Stomach smooth muscle (tissue), 2 donors: ENCODE data around the gene HLF.

Experiments
- H3K27ac ChIP-seq: one replicate; pipeline ENCODE4 v1.7.0; 2013; ENCODE audit warnings: mild to moderate bottlenecking, low read length, inconsistent platforms
- H3K27me3 ChIP-seq, 2 donors: one replicate each; pipeline ENCODE4 v1.7.0; 2013; ENCODE audit warnings: low read length in 2 of 2; ENCODE audit not compliant: insufficient read depth in 2 of 2, control insufficient read depth in 1 of 2
- H3K36me3 ChIP-seq, 2 donors: one replicate each; pipeline ENCODE4 v1.7.0; 2013; ENCODE audit warnings: low read length in 2 of 2; ENCODE audit not compliant: control insufficient read depth in 2 of 2, insufficient read depth in 2 of 2
- H3K4me1 ChIP-seq: one replicate; pipeline ENCODE4 v1.7.0; 2013; ENCODE audit warnings: low read length; ENCODE audit not compliant: control insufficient read depth, insufficient read depth
- H3K4me3 ChIP-seq, 2 donors: one replicate each; pipeline ENCODE4 v1.7.0; 2013; ENCODE audit warnings: low read length in 2 of 2
- H3K9ac ChIP-seq, 2 donors: one replicate each; pipeline ENCODE4 v1.7.0; 2013; ENCODE audit warnings: low read length in 2 of 2, mild to moderate bottlenecking in 1 of 2
- H3K9me3 ChIP-seq, 2 donors: one replicate each; pipeline ENCODE4 v1.7.0; 2013; ENCODE audit warnings: low read length in 2 of 2; ENCODE audit not compliant: control insufficient read depth in 2 of 2
- donor health status: healthy.
- donor health status: Pancreatic carcinoma.

Gene HLF

GRCh38 chr17:55301521-55302406, 37.0 kb downstream of the HLF start:
- H3K27ac ChIP-seq = peak overlapping the region; percentile 33
- H3K4me1 ChIP-seq = peaks cover 46% of the 10 kb centered on the region
- H3K36me3 ChIP-seq = peaks cover 0 to 11% of the 10 kb centered on the region in 2 donors
- H3K27me3 ChIP-seq = no peaks in the 10 kb centered on the region
- peak overlapping the region in 1 of 2 donors; percentile 21 for H3K9ac ChIP-seq
- H3K9me3 ChIP-seq = no peaks in the 10 kb centered on the region
- peak overlapping the region in 1 of 2 donors; percentile 29 for H3K4me3 ChIP-seq

- Histone ChIP-seq H3K27me3 (no peaks in the 10 kb centered on the region), H3K4me1 (peaks cover 46% of the 10 kb centered on the region), H3K4me3 (peak overlapping the region in 1 of 2 donors; percentile 29), H3K36me3 (peaks cover 0 to 11% of the 10 kb centered on the region in 2 donors), H3K9me3 (no peaks in the 10 kb centered on the region), H3K9ac (no peak overlapping the region), H3K27ac (peak overlapping the region; percentile 33)
These were observed 37.6 kb downstream of the HLF start for GRCh38 chr17:55302407-55302787.

- no peak overlapping the region for H3K4me3 ChIP-seq
- H3K27ac ChIP-seq = peak overlapping the region; percentile 33
- H3K4me1 ChIP-seq = peaks cover 46% of the 10 kb centered on the region
- no peaks in the 10 kb centered on the region for H3K9me3 ChIP-seq
- H3K9ac ChIP-seq = no peak overlapping the region
- H3K36me3 ChIP-seq = peaks cover 0 to 11% of the 10 kb centered on the region in 2 donors
- no peaks in the 10 kb centered on the region for H3K27me3 ChIP-seq
These were observed 38.3 kb downstream of the HLF start for GRCh38 chr17:55303008-55303493.

DNA sequence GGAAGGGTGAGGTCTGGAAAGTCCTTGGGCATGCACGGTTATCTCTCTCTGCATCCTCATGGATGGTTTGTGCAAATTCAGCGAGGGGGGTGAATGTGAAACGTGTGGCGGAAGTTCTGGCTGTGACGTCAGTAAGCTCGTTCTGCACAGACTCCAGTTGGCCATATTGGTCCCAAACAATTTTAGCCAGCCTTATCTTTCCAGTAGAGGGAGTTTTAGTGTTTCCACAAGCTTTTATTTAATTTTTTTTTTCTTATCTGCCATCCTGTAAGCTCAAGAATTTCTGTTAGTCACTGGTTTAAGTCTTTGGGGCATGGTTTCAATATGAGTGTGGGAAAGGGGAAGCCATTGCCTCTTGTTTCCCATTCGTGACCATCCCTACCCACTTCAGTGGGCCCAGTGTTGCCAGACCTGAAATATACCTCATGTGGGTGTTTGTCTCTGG, 39.0 kb downstream of the HLF start:
- Histone ChIP-seq H3K27ac (peak overlapping the region; percentile 46), H3K4me3 (no peak overlapping the region), H3K4me1 (peaks cover 48% of the 10 kb centered on the region)

GRCh38 chr17:55304171-55304859, 39.6 kb downstream of the HLF start:
- Histone ChIP-seq H3K36me3 (peaks cover 0 to 8% of the 10 kb centered on the region in 2 donors), H3K4me1 (peaks cover 51% of the 10 kb centered on the region), H3K9me3 (no peaks in the 10 kb centered on the region), H3K27ac (peak overlapping the region; percentile 46), H3K9ac (no peak overlapping the region), H3K27me3 (no peaks in the 10 kb centered on the region), H3K4me3 (no peak overlapping the region)

More for the DNA sequence above, 39.0 kb downstream of the HLF start:
- H3K27me3 ChIP-seq = no peaks in the 10 kb centered on the region
- H3K9me3 ChIP-seq = no peaks in the 10 kb centered on the region
- peaks cover 0 to 11% of the 10 kb centered on the region in 2 donors for H3K36me3 ChIP-seq
- H3K9ac ChIP-seq = no peak overlapping the region

- H3K27me3 ChIP-seq = no peaks in the 10 kb centered on the region
- H3K36me3 ChIP-seq = peaks cover 0 to 3% of the 10 kb centered on the region in 2 donors
- H3K4me1 ChIP-seq = peaks cover 51% of the 10 kb centered on the region
- H3K4me3 ChIP-seq = no peak overlapping the region
- H3K9ac ChIP-seq = no peak overlapping the region
- peak overlapping the region; percentile 37 for H3K27ac ChIP-seq
- no peaks in the 10 kb centered on the region for H3K9me3 ChIP-seq
These were observed 40.7 kb downstream of the HLF start for GRCh38 chr17:55305321-55306087.

DNA sequence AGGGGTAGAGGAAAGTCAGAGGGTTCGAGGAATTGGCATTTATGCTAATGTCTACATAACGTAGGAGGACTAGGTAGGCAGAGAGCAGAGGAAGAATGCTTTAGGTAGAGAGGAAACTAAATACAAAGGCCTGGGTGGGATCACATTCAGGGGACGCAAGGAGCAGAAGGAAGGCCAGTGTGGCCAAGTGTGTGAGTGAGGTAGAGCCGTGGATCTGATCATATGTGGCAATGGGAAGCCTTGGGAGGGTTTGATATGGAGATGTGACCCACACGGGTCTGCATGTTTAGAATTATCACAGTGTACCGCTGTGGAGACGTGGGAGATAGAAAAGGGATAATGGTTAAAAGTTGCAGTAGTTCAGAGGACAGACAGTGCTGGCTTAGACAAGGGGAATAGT, 43.1 kb downstream of the HLF start:
- peaks cover 38% of the 10 kb centered on the region for H3K4me1 ChIP-seq

GRCh38 chr17:55308613-55309391, 44.0 kb downstream of the HLF start:
- no peak overlapping the region for H3K27ac ChIP-seq
- H3K4me1 ChIP-seq = peaks cover 33% of the 10 kb centered on the region
- H3K27me3 ChIP-seq = no peaks in the 10 kb centered on the region
- H3K4me3 ChIP-seq = no peak overlapping the region
- H3K9me3 ChIP-seq = no peaks in the 10 kb centered on the region
- H3K9ac ChIP-seq = no peak overlapping the region
- peaks cover 0 to 3% of the 10 kb centered on the region in 2 donors for H3K36me3 ChIP-seq

More for the DNA sequence above, 43.1 kb downstream of the HLF start:
- H3K4me3 ChIP-seq = no peak overlapping the region
- H3K9me3 ChIP-seq = no peaks in the 10 kb centered on the region
- no peaks in the 10 kb centered on the region for H3K27me3 ChIP-seq
- H3K36me3 ChIP-seq = peaks cover 0 to 2% of the 10 kb centered on the region in 2 donors
- H3K9ac ChIP-seq = no peak overlapping the region
- no peak overlapping the region for H3K27ac ChIP-seq

DNA sequence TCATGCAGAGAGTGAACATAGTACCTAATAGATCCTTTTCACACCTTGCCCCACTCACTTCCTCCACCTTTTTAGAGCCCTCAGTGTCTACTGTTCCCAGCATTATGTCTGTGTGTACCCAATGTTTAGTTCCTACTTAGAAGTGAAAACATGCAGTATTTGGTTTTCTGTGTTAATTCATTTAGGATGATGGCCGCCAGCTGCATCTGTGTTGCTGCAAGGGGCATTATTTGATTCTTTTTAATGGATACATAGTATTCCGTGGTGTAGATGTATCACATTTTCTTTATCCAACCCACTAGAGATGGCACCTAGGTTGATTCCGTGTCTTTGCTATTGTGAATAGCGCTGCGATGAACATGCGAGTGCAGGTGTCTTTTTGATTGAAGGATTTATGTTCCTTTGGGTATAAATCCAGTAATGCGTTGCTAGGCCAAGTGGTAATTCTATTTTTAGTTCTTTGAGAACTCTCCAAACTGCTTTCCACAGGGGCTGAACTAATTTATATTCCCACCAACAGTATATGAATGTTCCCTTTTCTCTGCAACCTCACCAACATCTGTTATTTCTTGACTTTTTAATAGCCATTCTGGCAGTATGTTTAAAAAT, 47.1 kb downstream of the HLF start:
- H3K4me1 ChIP-seq = peaks cover 8% of the 10 kb centered on the region
- H3K27ac ChIP-seq = no peak overlapping the region
- H3K36me3 ChIP-seq = peaks cover 13 to 22% of the 10 kb centered on the region in 2 donors
- H3K27me3 ChIP-seq = no peaks in the 10 kb centered on the region
- no peaks in the 10 kb centered on the region for H3K9me3 ChIP-seq
- H3K4me3 ChIP-seq = no peak overlapping the region
- no peak overlapping the region for H3K9ac ChIP-seq
